A673 (cell line): ENCODE data around the gene UBE3C. TPM values are rescaled to one million over a fixed set of nuclear protein-coding genes. Genes with fewer than 3 reads are reported as not detected.

ENCODE experiments used
- BruUV-seq: library from RNA; stranded (reverse); fragments of 400-500 nt; replicated peaks from 2 replicates; lab custom pipeline; 2021; lab: Mats Ljungman, UMichigan
- CTCF ChIA-PET: fragments of 300-600 bp; sonication (Branson Sonifier 250); formaldehyde crosslinking; loops from one replicate; lab custom pipeline; 2022; ENCODE audit warnings: antibody characterized with exemption; lab: Charles Lee
- POLR2A ChIA-PET: fragments of 300-600 bp; sonication (Branson Sonifier 250); formaldehyde crosslinking; loops from one replicate; lab custom pipeline; 2022; ENCODE audit warnings: antibody characterized with exemption; ENCODE audit not compliant: low non-redundant PET; lab: Charles Lee
- DNase-seq: peaks from one replicate; pipeline ENCODE4 v3.0.0-alpha.2; 2015; ENCODE audit warnings: low spot score
- H3K27ac ChIP-seq: fragments of 200-600 bp; sonication (generic); 2 replicates; pipeline ENCODE4 v1.5.1; 2016; ENCODE audit warnings: mixed run types, low read depth, mild to moderate bottlenecking, mixed read lengths, antibody characterized with exemption, low read length; ENCODE audit not compliant: poor library complexity, severe bottlenecking
- H3K27me3 ChIP-seq: fragments of 200-600 bp; sonication (generic); replicated peaks from 2 replicates; pipeline ENCODE4 v1.6.1; 2017; ENCODE audit warnings: mixed run types, low read depth, mild to moderate bottlenecking, mixed read lengths, antibody characterized with exemption, low read length; ENCODE audit not compliant: insufficient read depth, poor library complexity
- H3K36me3 ChIP-seq: fragments of 200-600 bp; sonication (generic); 2 replicates; pipeline ENCODE4 v1.6.1; 2016; ENCODE audit warnings: mixed run types, mild to moderate bottlenecking, mixed read lengths, antibody characterized with exemption, low read length; ENCODE audit not compliant: insufficient read depth, poor library complexity, severe bottlenecking
- H3K4me1 ChIP-seq: fragments of 200-600 bp; sonication (generic); 2 replicates; pipeline ENCODE4 v1.6.1; 2017; ENCODE audit warnings: mixed run types, mild to moderate bottlenecking, mixed read lengths, antibody characterized with exemption, low read length; ENCODE audit not compliant: insufficient read depth, poor library complexity, severe bottlenecking
- H3K4me3 ChIP-seq: fragments of 200-600 bp; sonication (generic); 2 replicates; pipeline ENCODE4 v1.5.1; 2016; ENCODE audit warnings: low read depth, mixed run types, mild to moderate bottlenecking, mixed read lengths, low read length; ENCODE audit not compliant: poor library complexity, severe bottlenecking
- H3K9me3 ChIP-seq: fragments of 200-600 bp; sonication (generic); 2 replicates; pipeline ENCODE4 v1.6.1; 2016; ENCODE audit warnings: mixed run types, low read depth, mild to moderate bottlenecking, mixed read lengths, antibody characterized with exemption, low read length; ENCODE audit not compliant: poor library complexity, severe bottlenecking
- CTCF ChIP-seq: fragments of 300-800, 200-600 bp; sonication (generic); conservative IDR thresholded peaks from 2 replicates; pipeline ENCODE4 v1.5.1; 2017; ENCODE audit warnings: low read depth, mild to moderate bottlenecking, antibody characterized with exemption, low read length, moderate library complexity, mixed read lengths
- EZH2 ChIP-seq: fragments of 200-600 bp; sonication (generic); IDR thresholded peaks from 2 replicates; pipeline ENCODE4 v1.6.1; 2017; ENCODE audit warnings: borderline replicate concordance, low read depth, mild to moderate bottlenecking, mixed read lengths, antibody characterized with exemption, low read length; ENCODE audit not compliant: poor library complexity, severe bottlenecking
- intact Hi-C: fragments of 100-400 bp; cut with micrococcal nuclease; formaldehyde crosslinking; loops from one replicate; pipeline ENCODE4 v1.10.0; 2022; ENCODE audit not compliant: unreplicated experiment
- total RNA-seq: library from RNA; stranded (reverse); gene quantifications from 2 replicates; pipeline ENCODE4 v1.2.3, GENCODE V29; 2021

Gene UBE3C
- total RNA-seq, 1 experiment from 2014 or later = 77.9 TPM

GRCh38 chr7:157204134-157204533 lies 65.4 kb downstream of the UBE3C start:
- H3K9me3 ChIP-seq = no peaks in the 10 kb centered on the region
- no TSS peak for BruUV-seq
- no peak overlapping the region for H3K27ac ChIP-seq
- ChIA-PET POLR2A (interaction anchor here (0.7 kb wide), 1 partner anchor 174 kb away, joined by 11 read pairs; no protein-coding TSS in a partner anchor), CTCF (no interaction called here)
- peaks cover 17% of the 10 kb centered on the region for H3K4me1 ChIP-seq
- intact Hi-C loops = no loop called here
- no peaks in the 10 kb centered on the region for H3K27me3 ChIP-seq
- no peak overlapping the region for H3K4me3 ChIP-seq
- peaks cover 43% of the 10 kb centered on the region for H3K36me3 ChIP-seq
- DNase-seq = no peak
- TF ChIP-seq EZH2 (no peak), CTCF (no peak)

- no peak for TF ChIP-seq CTCF
- TF ChIP-seq EZH2 = no peak
- CTCF ChIA-PET = no interaction called here
- intact Hi-C loops = no loop called here
- BruUV-seq = no TSS peak
- H3K4me3 ChIP-seq = no peak overlapping the region
- H3K9me3 ChIP-seq = no peaks in the 10 kb centered on the region
- H3K4me1 ChIP-seq = peaks cover 17% of the 10 kb centered on the region
- H3K36me3 ChIP-seq = peaks cover 55% of the 10 kb centered on the region
- H3K27ac ChIP-seq = no peak overlapping the region
- DNase-seq = no peak
- no peaks in the 10 kb centered on the region for H3K27me3 ChIP-seq
- POLR2A ChIA-PET = no interaction called here
These were observed 66.7 kb downstream of the UBE3C start for GRCh38 chr7:157205438-157205837.

- no peaks in the 10 kb centered on the region for H3K27me3 ChIP-seq
- ChIA-PET POLR2A (no interaction called here), CTCF (no interaction called here)
- H3K9me3 ChIP-seq = no peaks in the 10 kb centered on the region
- H3K4me1 ChIP-seq = peaks cover 4% of the 10 kb centered on the region
- TF ChIP-seq EZH2 = no peak
- no peak for TF ChIP-seq CTCF
- H3K27ac ChIP-seq = no peak overlapping the region
- peaks cover 53% of the 10 kb centered on the region for H3K36me3 ChIP-seq
- no TSS peak for BruUV-seq
- intact Hi-C loops = no loop called here
- no peak for DNase-seq
- no peak overlapping the region for H3K4me3 ChIP-seq
These were observed 70.1 kb downstream of the UBE3C start for GRCh38 chr7:157208571-157209413.
